Muscle of back (tissue), 11 donors: ENCODE data around the gene SULT1C3. TPM values are rescaled to one million over a fixed set of nuclear protein-coding genes. Genes with fewer than 3 reads are reported as not detected.

Experiments
- DNase-seq, 3 donors: peaks; one replicate each; pipeline versions ENCODE4 v3.0.0 to v3.0.0-alpha.2; 2013
- polyA plus RNA-seq, 10 donors: library from polyadenylated mRNA; unstranded; fragments of 120-200 nt; gene quantifications; one replicate each; pipeline ENCODE4 v1.2.1, GENCODE V29; 2013; ENCODE audit not compliant: insufficient read length in 10 of 10

The SULT1C3 gene
- polyA plus RNA-seq, 10 donors: not detected

DNA sequence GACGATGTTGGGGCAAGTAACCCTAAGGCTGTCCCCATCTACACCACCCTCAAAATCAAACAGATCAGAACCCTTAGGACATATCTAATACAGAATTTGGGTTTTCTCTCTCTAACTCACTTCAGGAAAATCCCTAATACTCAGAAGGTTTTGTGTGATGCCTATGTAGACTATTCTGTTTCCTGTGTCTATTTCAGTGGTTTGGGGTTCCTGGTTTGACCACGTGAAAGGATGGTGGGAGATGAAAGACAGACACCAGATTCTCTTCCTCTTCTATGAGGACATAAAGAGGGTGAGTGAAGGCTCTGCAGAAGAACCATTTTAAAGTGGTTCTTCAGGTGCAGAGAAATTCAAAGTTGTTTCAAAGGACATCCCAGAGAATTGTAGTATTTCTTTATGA is 65.2 kb downstream of the SULT1C3 start:
- DNase-seq: no peak

DNA sequence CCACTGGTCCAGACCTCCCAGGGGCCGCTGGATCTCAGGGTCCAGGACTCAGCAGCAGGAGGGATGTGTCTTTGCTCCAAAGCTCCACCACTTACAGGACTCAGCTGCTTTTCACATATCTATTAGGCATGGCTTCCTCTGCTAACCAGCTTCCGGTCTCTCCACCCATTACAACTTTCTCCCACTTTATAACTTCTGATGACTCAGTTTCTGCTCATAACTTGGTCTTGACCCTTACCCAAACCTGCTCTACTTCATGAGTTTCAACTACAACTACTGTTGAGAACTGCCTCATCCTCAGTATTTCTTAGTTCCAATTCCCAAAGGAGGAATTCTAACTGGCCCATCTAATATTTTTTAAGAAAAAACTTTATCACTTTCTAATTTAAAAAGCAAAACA is 66.1 kb downstream of the SULT1C3 start:
- no peak for DNase-seq

DNA sequence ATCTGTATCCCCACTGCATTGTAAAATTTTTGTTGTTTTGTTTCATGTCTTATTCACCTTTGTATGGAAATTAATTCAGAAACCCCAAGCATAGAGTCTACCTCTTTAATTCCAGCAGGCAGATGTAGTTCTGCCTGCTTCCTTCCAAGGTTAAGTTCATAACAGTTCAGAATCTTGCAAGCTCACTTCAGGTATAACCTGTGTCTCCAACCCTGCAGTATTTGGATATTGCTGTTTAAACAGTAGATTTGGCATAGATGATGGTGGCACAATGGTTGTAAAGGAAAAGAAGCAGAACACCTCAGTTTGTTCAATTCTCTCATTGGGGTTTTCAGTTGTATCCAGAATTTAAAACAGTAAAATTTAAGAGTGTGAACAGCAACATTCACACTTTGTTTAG is 70.1 kb downstream of the SULT1C3 start:
- no peak for DNase-seq

Other genes starting within 250 kb of the SULT1C3 start
- gene SULT1C2, start 48.9 kb downstream of the SULT1C3 start, polyA plus RNA-seq: 1 to 10 TPM in 3 of 10 donors, under 1 TPM in 7; 0.11 to 1.5 (median 0.31) TPM
- gene SULT1C4, start 138.0 kb downstream of the SULT1C3 start, polyA plus RNA-seq: 10 to 100 TPM; 14.2 to 25.8 (median 19.5) TPM
- 10 to 100 TPM; 14.2 to 27.0 (median 21.0) TPM for gene GCC2, start 209.2 kb downstream of the SULT1C3 start, polyA plus RNA-seq